RPMI7951 (cell line): ENCODE measurements around the gene KCNG4. TPM values are rescaled to one million over a fixed set of nuclear protein-coding genes. Genes with fewer than 3 reads are reported as not detected.
A peak's percentile ranks its signal among the peaks of the same experiment; 100 is the strongest.

Experiments used
- DNase-seq: peaks from one replicate; pipeline ENCODE4 v3.0.0-alpha.2; 2012; ENCODE audit warnings: low read depth
- total RNA-seq: library from RNA; depleted of rRNA; stranded (reverse); fragments of >200 nt; shearing (Covaris generic); gene quantifications from 2 replicates; pipeline ENCODE4 v1.2.3, GENCODE V29; 2014

KCNG4 gene
- total RNA-seq, 1 experiment from 2014 or later: not detected

GRCh38 chr16:84262939-84263338, 23.1 kb upstream of the KCNG4 start:
- DNase-seq: no peak

DNA sequence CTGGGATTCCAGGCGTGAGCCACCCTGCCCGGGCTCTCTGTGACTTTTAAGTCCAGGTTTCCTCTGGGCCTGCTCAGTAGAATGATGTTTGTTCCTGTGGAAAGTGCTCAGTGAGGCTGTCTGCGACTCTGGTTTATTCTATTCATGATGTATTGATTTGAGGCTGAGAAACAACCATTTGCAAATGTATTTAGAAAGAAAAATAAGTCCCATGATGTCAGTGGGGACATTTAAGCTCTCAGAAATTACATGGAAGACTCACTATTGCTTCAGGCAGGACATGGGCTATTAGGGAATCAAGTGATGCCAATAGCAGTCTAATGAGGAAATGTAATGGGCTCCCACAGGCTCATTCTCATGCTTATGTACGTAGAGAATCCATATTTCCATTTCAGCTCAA, 22.2 kb upstream of the KCNG4 start:
- DNase-seq: no peak

GRCh38 chr16:84260766-84261554, 21.1 kb upstream of the KCNG4 start:
- DNase-seq: no peak

- no peak for DNase-seq
These were observed 19.9 kb upstream of the KCNG4 start for GRCh38 chr16:84259691-84260090.

DNA sequence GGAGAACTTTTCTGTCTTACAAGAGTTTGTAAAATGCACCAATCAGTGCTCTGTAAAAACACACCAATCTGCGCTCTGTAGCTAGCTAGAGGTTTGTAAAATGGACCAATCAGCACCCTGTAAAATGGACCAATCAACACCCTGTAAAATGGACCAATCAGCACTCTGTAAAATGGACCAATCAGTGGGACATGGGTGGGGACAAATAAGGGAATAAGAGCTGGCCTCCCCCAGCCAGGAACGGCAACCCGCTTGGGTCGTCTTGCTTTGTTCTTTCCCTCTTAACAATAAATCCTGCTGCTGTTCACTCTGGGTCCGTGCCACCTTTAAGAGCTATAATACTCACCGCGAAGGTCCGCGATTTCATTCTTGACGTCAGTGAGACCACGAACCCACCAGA, 18.5 kb upstream of the KCNG4 start:
- no peak for DNase-seq

DNA sequence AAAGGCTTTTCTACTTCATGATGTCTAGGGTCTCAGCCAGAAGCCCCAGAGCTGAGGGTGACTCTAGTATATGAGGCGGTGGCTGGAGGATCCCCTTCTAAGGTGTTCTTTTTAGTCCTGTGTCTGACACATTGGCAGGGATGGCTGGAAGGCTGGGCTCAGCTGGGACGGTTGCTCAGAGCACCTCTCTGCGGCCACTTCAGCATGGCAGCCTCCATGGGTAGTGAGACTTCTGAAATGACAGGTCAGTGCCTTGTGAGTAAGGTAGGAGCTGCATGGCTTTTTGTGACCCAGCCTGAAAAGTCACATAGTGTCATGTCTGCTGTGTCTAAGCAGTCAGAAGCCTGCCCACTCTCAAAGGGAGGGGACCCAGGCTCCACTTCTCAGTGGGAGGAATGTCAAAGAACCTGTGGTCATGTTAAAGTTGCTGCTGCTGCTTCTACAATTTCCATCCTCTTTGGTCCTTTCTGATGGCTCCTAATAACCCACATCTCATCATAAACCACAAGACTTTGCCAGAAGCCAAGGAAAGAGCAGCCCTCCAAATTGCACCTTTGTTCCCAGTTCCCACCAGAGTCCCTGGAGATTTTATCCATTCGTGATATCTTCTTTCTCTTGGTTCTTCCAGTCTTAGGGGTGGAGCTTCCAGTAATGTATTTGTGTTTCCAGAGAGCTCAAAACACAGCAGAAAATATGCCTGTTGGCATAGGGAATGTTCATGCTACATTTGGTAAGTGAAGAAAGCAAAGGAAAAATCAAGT, 15.4 kb upstream of the KCNG4 start:
- DNase-seq: no peak

DNA sequence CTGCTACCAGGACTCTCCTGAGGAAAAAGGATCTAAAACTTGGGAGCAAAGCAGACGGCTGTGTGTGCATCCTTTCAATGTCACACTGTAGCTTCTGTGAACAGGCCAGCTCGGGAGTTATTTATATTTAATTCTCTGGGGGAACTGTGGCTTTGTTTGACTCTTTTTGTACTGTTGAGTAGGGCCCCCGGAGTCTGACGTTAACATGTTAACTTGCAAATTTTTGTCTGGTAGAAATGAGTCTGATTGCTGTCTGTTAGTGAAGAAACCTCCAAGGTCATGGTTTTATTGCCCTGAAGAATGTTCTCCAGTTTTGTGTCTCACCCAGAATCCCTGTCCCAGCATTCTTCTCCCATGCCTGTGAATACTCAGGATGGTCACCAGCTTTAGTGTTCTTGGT, 14.2 kb upstream of the KCNG4 start:
- no peak for DNase-seq

- no peak for DNase-seq
These were observed 13.4 kb upstream of the KCNG4 start for GRCh38 chr16:84253173-84253572.

DNA sequence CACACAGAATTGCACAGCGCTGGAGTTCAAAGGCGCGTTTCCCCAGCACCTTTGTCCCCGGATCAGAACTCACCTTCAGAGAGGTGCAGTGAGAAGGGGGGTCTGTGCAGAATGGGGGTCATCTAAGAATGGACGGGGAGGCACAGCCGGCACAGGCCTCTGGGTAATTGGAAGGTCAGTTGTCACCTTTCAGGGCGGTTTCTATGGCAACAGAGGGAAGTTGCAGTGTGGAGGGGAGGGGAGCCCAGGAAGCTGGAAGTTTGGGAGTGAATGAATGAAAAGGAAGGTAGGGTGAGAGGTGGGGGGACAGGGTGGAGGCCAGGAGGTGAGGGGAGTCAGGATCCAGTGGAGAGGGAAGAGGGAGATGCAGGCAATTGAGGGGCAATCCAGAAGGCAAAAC, 12.4 kb upstream of the KCNG4 start:
- DNase-seq: no peak

DNA sequence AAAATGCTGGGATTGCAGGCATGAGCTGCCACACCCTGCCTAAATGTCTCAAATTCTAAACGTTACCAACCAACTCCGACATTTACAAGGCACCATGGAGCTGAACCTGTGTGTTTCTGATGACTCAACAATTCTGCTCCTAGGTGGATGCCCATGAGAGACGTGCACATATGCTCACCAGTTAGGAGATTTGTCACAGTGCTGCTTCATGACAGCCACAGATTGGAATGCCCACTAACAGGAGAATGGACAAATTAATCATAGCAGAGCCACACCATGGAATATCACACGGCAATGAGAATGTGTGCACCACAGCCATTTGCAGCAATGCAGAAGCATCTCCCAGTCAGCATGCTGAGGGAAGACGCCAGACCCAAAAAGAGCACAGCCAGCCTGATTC, 8.0 kb upstream of the KCNG4 start:
- peak; percentile 44 for DNase-seq

GRCh38 chr16:84247331-84247730, 7.5 kb upstream of the KCNG4 start:
- DNase-seq: no peak

DNA sequence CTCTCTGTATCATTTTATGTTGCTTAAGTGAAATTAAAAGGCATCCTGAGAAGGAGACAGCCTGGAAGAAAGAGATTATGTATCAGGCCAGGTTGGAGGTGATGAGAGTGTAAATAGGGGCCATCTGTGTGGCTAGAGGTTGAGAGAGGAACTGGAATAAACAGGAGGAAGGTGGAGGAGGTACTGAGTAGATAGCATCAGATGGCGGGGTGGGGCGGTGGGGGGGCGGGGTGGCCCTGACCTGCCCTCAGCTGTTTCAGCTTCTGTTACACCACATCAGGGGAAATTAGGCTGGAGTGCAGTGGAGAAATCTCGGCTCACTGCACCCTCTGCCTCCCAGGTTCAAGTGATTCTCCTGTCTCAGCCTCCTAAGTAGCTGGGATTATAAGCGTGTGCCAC, 6.9 kb upstream of the KCNG4 start:
- no peak for DNase-seq

DNA sequence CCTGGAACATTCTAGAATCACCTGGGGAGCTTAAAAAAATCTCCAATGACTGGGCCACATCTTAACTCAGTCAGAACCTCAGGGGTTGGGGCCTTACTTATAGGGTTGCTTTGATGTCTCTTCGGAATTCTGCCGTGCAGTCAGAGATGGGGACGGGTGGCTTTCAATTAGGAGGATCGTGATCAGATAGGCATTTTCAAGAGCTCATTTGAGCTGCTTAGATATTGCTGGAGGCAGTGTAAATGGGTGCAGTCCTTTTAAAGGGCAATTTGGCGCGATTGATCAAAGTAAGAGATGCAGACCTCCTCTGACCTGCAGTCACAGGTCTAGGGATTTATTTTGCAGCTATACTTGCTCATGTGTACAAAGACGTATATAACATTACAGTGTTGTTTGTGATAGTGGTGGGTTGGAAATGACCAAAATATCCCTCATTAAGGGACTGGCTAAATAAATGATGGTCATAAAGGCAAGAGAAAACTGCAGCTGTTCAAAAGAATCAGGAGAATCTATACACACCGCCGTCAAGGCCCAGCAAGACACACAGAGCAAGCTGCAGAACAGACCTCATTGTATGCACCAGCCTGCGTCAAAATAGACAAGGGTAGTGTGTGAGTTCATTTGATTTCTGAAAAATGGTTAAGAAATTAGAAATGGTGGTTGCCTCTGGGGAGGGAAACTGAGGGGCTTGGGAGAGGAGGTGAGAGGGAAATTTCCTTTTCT, 6.3 kb upstream of the KCNG4 start:
- no peak for DNase-seq

DNA sequence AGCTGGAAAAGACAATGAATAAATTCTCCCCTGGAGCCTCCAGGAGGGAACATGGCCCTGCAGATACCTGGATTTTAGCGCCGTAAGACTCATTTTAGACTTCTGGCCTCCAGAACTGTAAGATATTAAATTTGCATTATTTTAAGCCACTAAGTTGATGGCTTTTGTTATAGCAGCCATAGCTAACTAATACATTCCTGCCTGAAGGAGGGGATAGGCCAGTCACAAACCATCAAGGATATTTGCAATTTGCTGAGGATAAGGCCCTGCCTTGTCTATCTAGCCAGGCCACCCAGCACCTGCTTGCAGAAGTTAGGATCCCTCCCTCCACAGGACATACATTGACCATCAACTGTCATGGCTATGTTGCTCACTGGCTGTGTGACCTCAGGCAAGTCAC, 4.9 kb upstream of the KCNG4 start:
- DNase-seq: no peak

- no peak for DNase-seq
These were observed 3.9 kb upstream of the KCNG4 start for GRCh38 chr16:84243732-84244131.

GRCh38 chr16:84242839-84243238, 3.0 kb upstream of the KCNG4 start:
- DNase-seq: no peak

- no peak for DNase-seq
These were observed 2.0 kb upstream of the KCNG4 start for GRCh38 chr16:84241778-84242177.

DNA sequence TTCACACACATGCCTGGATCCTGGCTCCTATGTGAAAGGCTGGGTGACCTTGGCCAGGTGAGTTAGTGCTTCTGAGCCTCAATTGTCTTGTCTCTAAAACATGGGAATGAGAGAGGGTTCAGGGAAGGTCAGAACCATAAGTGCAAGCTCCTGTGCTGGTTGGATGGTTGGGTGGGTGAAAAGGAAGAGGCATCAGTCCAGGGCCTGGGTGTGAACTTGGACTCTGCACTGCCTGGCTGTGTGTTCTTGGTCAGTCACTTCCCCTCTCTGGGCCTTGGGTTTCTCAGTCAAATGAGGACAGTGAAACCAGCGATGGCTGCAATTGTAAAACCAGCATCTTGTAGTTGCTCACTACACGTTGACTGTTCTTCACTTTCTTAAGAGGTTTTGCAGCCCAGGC, 643 bp upstream of the KCNG4 start:
- no peak for DNase-seq

DNA sequence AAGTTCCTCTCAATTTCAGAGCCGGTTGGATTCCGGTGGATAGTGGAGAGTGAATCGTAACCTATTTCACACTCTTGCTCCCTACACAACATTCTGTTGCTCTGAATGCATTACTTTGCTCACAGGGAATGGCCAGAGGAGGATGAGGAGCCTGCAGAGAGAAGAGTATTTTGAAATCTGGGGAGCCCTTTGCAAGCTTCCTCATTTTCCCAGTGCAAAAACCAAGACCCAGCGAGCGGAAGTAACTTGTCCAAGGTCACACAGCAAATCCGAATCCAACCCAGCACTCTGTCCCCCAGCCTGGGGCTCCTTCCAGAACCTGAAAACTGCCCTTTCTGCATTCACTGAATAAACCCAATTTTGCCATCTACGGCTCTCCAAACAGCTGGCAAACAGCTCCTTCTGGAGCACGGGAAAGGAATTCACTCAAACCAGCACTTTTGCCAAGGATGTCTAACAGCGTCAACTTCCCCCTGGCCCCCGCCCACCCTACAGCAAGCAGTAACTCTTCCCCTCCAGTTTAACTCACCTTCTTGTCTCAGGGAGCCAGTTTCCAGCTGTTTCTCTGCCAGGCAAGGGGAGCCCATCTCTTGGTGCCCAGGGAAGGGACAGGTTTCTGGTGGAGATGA, 557 bp downstream of the KCNG4 start:
- DNase-seq: no peak

GRCh38 chr16:84237994-84238750, 1.6 kb downstream of the KCNG4 start:
- no peak for DNase-seq

DNA sequence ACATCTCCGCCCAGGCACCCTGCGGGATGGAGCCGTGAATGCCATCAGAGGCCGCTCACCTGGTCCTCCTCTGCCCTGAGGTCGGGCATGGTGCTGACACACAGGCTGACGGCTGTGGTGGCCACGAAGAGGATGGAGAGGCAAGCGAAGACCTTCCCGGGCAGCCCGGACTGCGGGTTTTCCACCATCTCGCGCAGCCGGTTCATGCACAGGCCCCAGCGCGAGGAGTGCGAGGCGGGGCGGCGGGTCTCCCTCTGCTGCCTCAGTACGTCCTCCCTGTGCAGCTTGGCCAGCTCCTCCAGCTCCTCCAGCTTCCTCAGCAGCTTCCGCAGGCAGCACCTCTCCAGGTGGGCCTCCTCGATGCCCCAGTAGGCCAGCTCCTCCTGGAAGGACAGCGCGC, 3.1 kb downstream of the KCNG4 start:
- DNase-seq: no peak
